HepG2 (cell line): ENCODE results near the gene UBE2O. TPM values are rescaled to one million over a fixed set of nuclear protein-coding genes. Genes with fewer than 3 reads are reported as not detected.

ENCODE experiments used
- BORCS8-MEF2B ChIP-seq: sonication (generic); formaldehyde crosslinking; IDR thresholded peaks from 2 replicates; pipeline ENCODE4 v1.8.0; 2022; ENCODE audit warnings: mild to moderate bottlenecking, missing genetic modification reagents
- CEBPB ChIP-seq: IDR thresholded peaks from 2 replicates; pipeline ENCODE4 v1.6.1; 2011; ENCODE audit warnings: low read depth, low read length, improper control_type of control experiment, borderline replicate concordance
- CREM ChIP-seq, 2 experiments: sonication (generic) in 1 of 2; formaldehyde crosslinking in 1 of 2; IDR thresholded peaks; 2 replicates each; pipeline versions ENCODE4 v1.4.0 to v1.6.1; 2016 to 2020; ENCODE audit warnings: antibody characterized with exemption in 1 of 2, mild to moderate bottlenecking in 1 of 2, missing genetic modification reagents in 1 of 2
- EP300 ChIP-seq, 3 experiments: sonication (generic) in 1 of 3; formaldehyde crosslinking in 1 of 3; IDR thresholded peaks; 2 replicates each; pipeline versions ENCODE4 v1.5.1 to v1.6.1; 2011 to 2020; ENCODE audit warnings: low read depth in 2 of 3, low read length in 2 of 3, borderline replicate concordance in 1 of 3, improper control_type of control experiment in 1 of 3, mild to moderate bottlenecking in 1 of 3, missing genetic modification reagents in 1 of 3, moderate library complexity in 1 of 3
- ETV6 ChIP-seq: sonication (generic); formaldehyde crosslinking; conservative IDR thresholded peaks from 2 replicates; pipeline ENCODE4 v1.4.0; 2020; ENCODE audit warnings: missing genetic modification reagents
- FOSL2 ChIP-seq: sonication (generic); formaldehyde crosslinking; IDR thresholded peaks from 2 replicates; pipeline ENCODE4 v1.4.0; 2020; ENCODE audit warnings: missing genetic modification reagents
- HBP1 ChIP-seq: IDR thresholded peaks from 2 replicates; pipeline ENCODE4 v1.6.1; 2016; ENCODE audit warnings: low read depth, control low read depth
- KLF13 ChIP-seq: sonication (generic); formaldehyde crosslinking; IDR thresholded peaks from 2 replicates; pipeline ENCODE4 v1.4.0; 2020; ENCODE audit warnings: mild to moderate bottlenecking, missing genetic modification reagents
- KLF15 ChIP-seq: sonication (generic); formaldehyde crosslinking; IDR thresholded peaks from 2 replicates; pipeline ENCODE4 v1.8.1; 2023; ENCODE audit warnings: borderline replicate concordance, mild to moderate bottlenecking, inconsistent platforms, missing genetic modification reagents, mixed read lengths
- MLXIP ChIP-seq: sonication (generic); formaldehyde crosslinking; IDR thresholded peaks from 2 replicates; pipeline ENCODE4 v1.9.0; 2021; ENCODE audit warnings: missing genetic modification reagents, borderline replicate concordance
- NFIC ChIP-seq: IDR thresholded peaks from 2 replicates; pipeline ENCODE4 v1.6.1; 2012; ENCODE audit warnings: mild to moderate bottlenecking, low read length, inconsistent platforms
- PHF20 ChIP-seq: sonication (generic); formaldehyde crosslinking; IDR thresholded peaks from 2 replicates; pipeline ENCODE4 v1.5.0; 2020; ENCODE audit warnings: mild to moderate bottlenecking, missing genetic modification reagents
- PHF5A ChIP-seq: IDR thresholded peaks from one replicate; pipeline ENCODE4 v1.6.1; 2018; ENCODE audit warnings: low read depth, missing genetic modification reagents; ENCODE audit not compliant: unreplicated experiment
- SETDB1 ChIP-seq: sonication (generic); formaldehyde crosslinking; IDR thresholded peaks from 2 replicates; pipeline ENCODE4 v1.5.1; 2020; ENCODE audit warnings: missing genetic modification reagents, mild to moderate bottlenecking, borderline replicate concordance
- STAT6 ChIP-seq: sonication (generic); formaldehyde crosslinking; IDR thresholded peaks from 2 replicates; pipeline ENCODE4 v1.4.0; 2020; ENCODE audit warnings: missing genetic modification reagents, mild to moderate bottlenecking, borderline replicate concordance
- YEATS4 ChIP-seq: sonication (generic); formaldehyde crosslinking; IDR thresholded peaks from 2 replicates; pipeline ENCODE4 v1.4.0; 2020; ENCODE audit warnings: missing genetic modification reagents, borderline replicate concordance
- ZBTB20 ChIP-seq: sonication (generic); formaldehyde crosslinking; IDR thresholded peaks from 2 replicates; pipeline ENCODE4 v1.8.1; 2023; ENCODE audit warnings: missing genetic modification reagents, low read depth, mild to moderate bottlenecking, borderline replicate concordance
- ZBTB38 ChIP-seq: sonication (generic); formaldehyde crosslinking; IDR thresholded peaks from 2 replicates; pipeline ENCODE4 v1.5.1; 2020; ENCODE audit warnings: mild to moderate bottlenecking, missing genetic modification reagents
- ZNF331 ChIP-seq: sonication (generic); formaldehyde crosslinking; IDR thresholded peaks from 2 replicates; pipeline ENCODE4 v1.4.0; 2020; ENCODE audit warnings: missing genetic modification reagents
- ZNF546 ChIP-seq: sonication (generic); formaldehyde crosslinking; conservative IDR thresholded peaks from 2 replicates; pipeline ENCODE4 v1.8.1; 2023; ENCODE audit warnings: mild to moderate bottlenecking, missing genetic modification reagents
- ZNF644 ChIP-seq: IDR thresholded peaks from 2 replicates; pipeline ENCODE4 v1.6.1; 2016; ENCODE audit warnings: low read depth
- ZNF724P ChIP-seq: sonication (generic); formaldehyde crosslinking; IDR thresholded peaks from 2 replicates; pipeline ENCODE4 v1.8.0; 2022; ENCODE audit warnings: missing genetic modification reagents, borderline replicate concordance
- ZNF775 ChIP-seq: sonication (generic); formaldehyde crosslinking; IDR thresholded peaks from 2 replicates; pipeline ENCODE4 v1.4.0; 2020; ENCODE audit warnings: missing genetic modification reagents, mild to moderate bottlenecking, moderate library complexity, borderline replicate concordance
- ZNF891 ChIP-seq: sonication (generic); formaldehyde crosslinking; IDR thresholded peaks from 2 replicates; pipeline ENCODE4 v1.5.0; 2020; ENCODE audit warnings: mild to moderate bottlenecking, missing genetic modification reagents
- polyA plus RNA-seq, 8 experiments: library from polyadenylated mRNA; depleted of rRNA in 3 of 8; stranded (reverse) in 7 of 8; unstranded in 1 of 8; fragments of >200 nt; fragmentation: Illumina TruSeq in 4 of 8; extraction: Trizol in 4 of 8; gene quantifications; 2 replicates each; pipeline versions ENCODE4 v1.2.1 to v1.2.3, GENCODE V29; 2011 to 2016; ENCODE audit warnings: low read depth in 4 of 8, missing spikeins in 1 of 8, mixed read lengths in 1 of 8; ENCODE audit not compliant: insufficient read depth in 1 of 8
- total RNA-seq, 5 experiments: library from RNA; depleted of rRNA; stranded (reverse); fragments of >200 nt; fragmentation: Illumina TruSeq; extraction: Trizol; gene quantifications; 2 replicates each; pipeline ENCODE4 v1.2.3, GENCODE V29; 2016; ENCODE audit warnings: low read depth in 1 of 5

Gene UBE2O
- total and polyA plus RNA-seq, 2 of the 13 experiments (the other 11 are each of a cell fraction or from before 2014, with no cell fraction given): 21.5 to 23.5 TPM

GRCh38 chr17:76499267-76499667 lies 46.3 kb upstream of the UBE2O start (continued):
- peak; percentile 76 for TF ChIP-seq CREM (IDR thresholded peaks at IDR 0.05)
- no peak for TF ChIP-seq CREM (CRISPR knock-in tag; IDR thresholded peaks at IDR 0.05)
- no peak for TF ChIP-seq PHF5A (CRISPR knock-in tag)
- TF ChIP-seq ZNF644 (CRISPR knock-in tag): 0 out of 2 replicates have a peak, but pooled peaks have one; percentile 47
- TF ChIP-seq KLF15 (CRISPR knock-in tag): no peak
- no peak for TF ChIP-seq ZNF775
- peak; percentile 72; the same call in 1 of the 2 replicates for TF ChIP-seq ETV6 (CRISPR knock-in tag)
- TF ChIP-seq ZNF546 (CRISPR knock-in tag): no peak; the same call in 1 of the 2 replicates
- TF ChIP-seq STAT6: no peak
- peak; percentile 77 to 93; a peak in 3 of 4 replicates for TF ChIP-seq EP300 (IDR thresholded peaks at IDR 0.05; ENCODE audit: low read depth in 2 of 2, low read length in 2 of 2)
- peak; percentile 92 for TF ChIP-seq EP300 (CRISPR knock-in tag; IDR thresholded peaks at IDR 0.05; ENCODE audit: borderline replicate concordance)
- TF ChIP-seq ZNF891 (CRISPR knock-in tag): peak; percentile 44; the same call in 1 of the 2 replicates
- no peak; the same call in 1 of the 2 replicates for TF ChIP-seq YEATS4 (CRISPR knock-in tag)
- peak; percentile 67; the same call in 1 of the 2 replicates for TF ChIP-seq BORCS8-MEF2B (CRISPR knock-in tag)
- TF ChIP-seq ZBTB20: peak; percentile 82; the same call in 1 of the 2 replicates
- TF ChIP-seq KLF13: no peak
- peak; percentile 76; the same call in 1 of the 2 replicates for TF ChIP-seq ZNF331 (CRISPR knock-in tag)
- peak; percentile 100 for TF ChIP-seq FOSL2 (CRISPR knock-in tag)
- no peak for TF ChIP-seq CEBPB
- TF ChIP-seq SETDB1: no peak
- peak; percentile 82; the same call in 1 of the 2 replicates for TF ChIP-seq ZNF724P (CRISPR knock-in tag)
- TF ChIP-seq ZBTB38 (CRISPR knock-in tag): peak; percentile 65
- TF ChIP-seq HBP1 (CRISPR knock-in tag): no peak
- 0 out of 2 replicates have a peak, but pooled peaks have one; percentile 72 for TF ChIP-seq NFIC
- TF ChIP-seq MLXIP (CRISPR knock-in tag): no peak
- TF ChIP-seq PHF20 (CRISPR knock-in tag): no peak
